ENCODE results near the gene RAD51B. TPM values are rescaled to one million over a fixed set of nuclear protein-coding genes. Genes with fewer than 3 reads are reported as not detected.
A peak's percentile ranks its signal among the peaks of the same experiment; 100 is the strongest.

The RAD51B gene
- total and polyA plus RNA-seq, 9 of the 15 experiments (the other 6 are each of a cell fraction or from before 2014, with no cell fraction given) = 8.5 to 17.3 (median 11.3) TPM

DNA sequence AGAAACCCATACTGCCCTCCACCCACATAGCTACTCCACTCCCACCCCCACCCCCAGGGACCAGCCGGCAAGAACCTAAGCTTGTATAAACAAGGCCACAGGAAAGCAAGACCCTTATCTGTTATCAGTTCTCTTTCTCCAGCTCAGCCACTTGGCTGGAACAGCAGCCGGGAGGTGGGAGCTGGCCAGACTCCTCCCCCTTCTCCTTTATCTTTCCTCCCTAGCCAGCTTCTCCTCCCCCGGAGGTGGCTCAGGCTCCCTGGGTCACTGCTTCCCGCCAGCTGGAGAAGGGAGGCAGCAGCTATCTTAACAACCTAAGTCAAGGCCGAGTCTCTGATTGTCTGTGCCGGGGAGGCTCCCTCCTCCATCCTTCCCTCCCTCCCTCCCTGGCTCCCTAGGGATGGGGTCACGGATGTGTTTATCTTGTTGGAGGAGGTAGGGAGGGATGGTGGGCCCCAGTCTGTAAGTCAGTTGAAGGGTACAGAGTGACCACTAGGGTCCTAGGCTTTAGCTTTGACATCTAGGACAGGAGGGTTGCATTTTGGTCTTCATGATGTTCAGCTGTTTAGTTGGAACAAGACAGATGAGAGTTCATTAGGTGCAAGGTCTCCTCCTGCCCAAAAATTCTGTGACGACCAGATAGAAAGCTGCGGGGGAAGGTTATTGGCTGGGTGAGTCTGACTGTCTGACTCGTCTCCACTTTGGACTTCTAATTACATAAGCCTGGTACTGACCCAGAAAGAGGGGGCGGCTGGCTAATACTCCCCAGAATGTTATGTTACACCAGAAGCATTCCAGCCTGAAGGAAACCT lies 943.6 kb downstream of the RAD51B start (continued):
- no peak for TF ChIP-seq MTF1 (CRISPR knock-in tag; IDR thresholded peaks at IDR 0.05; ENCODE audit: borderline replicate concordance)
- TF ChIP-seq NFRKB (IDR thresholded peaks at IDR 0.05; ENCODE audit: low read depth) = no peak
- peak in 1 of 2 experiments; percentile 16; a peak in 1 of 4 replicates for TF ChIP-seq FOXA3 (CRISPR knock-in tag; conservative IDR thresholded peaks at IDR 0.05 in 1 of 2, IDR thresholded peaks at IDR 0.05 in 1 of 2)
- no peak for TF ChIP-seq ZNF518B (CRISPR knock-in tag; IDR thresholded peaks at IDR 0.05)
- no peak for TF ChIP-seq NCOA2 (IDR thresholded peaks at IDR 0.05; ENCODE audit: partially characterized antibody in 2 of 2)
- 0 out of 2 replicates have a peak, but pooled peaks have one; percentile 10 for TF ChIP-seq CXXC5 (CRISPR knock-in tag; IDR thresholded peaks at IDR 0.05)
- TF ChIP-seq HNRNPLL (IDR thresholded peaks at IDR 0.05; ENCODE audit: low read depth, low read length, poor library complexity, severe bottlenecking) = no peak
- TF ChIP-seq HDAC2 (IDR thresholded peaks at IDR 0.05) = no peak
- TF ChIP-seq CREM (IDR thresholded peaks at IDR 0.05; ENCODE audit: low read depth) = peak; percentile 40; the same call in 1 of the 2 replicates
- TF ChIP-seq NFIC (IDR thresholded peaks at IDR 0.05) = peak; percentile 73
- 0 out of 2 replicates have a peak, but pooled peaks have one; percentile 23 for TF ChIP-seq GABPB1 (CRISPR knock-in tag; IDR thresholded peaks at IDR 0.05)
- 0 out of 2 replicates have a peak, but pooled peaks have one; percentile 22 for TF ChIP-seq MTA3 (IDR thresholded peaks at IDR 0.05; ENCODE audit: borderline replicate concordance)
- no peak for TF ChIP-seq ELF2 (CRISPR knock-in tag; IDR thresholded peaks at IDR 0.05)
- TF ChIP-seq ZNF134 (CRISPR knock-in tag; conservative IDR thresholded peaks at IDR 0.05) = 0 out of 2 replicates have a peak, but pooled peaks have one; percentile 57
- peak; percentile 15 to 29 for TF ChIP-seq E2F6 (IDR thresholded peaks at IDR 0.05; ENCODE audit: borderline replicate concordance in 1 of 2, extremely low read depth in 1 of 2, insufficient read depth in 1 of 2, insufficient read length in 1 of 2, low read depth in 1 of 2, low read length in 1 of 2, poor library complexity in 1 of 2, severe bottlenecking in 1 of 2)
- TF ChIP-seq CUX1 (CRISPR knock-in tag; IDR thresholded peaks at IDR 0.05) = no peak

All from K562 (cell line).